AG04449 (cell line): ENCODE measurements around the gene TAP1.

ENCODE experiments used
- CTCF ChIA-PET: fragments of 350-600 bp; formaldehyde crosslinking; extraction: SDS; loops from one replicate; lab custom pipeline; 2021; ENCODE audit warnings: antibody characterized with exemption; lab: Yijun Ruan, JAX
- POLR2A ChIA-PET: fragments of 400-600, 350-600 bp; formaldehyde crosslinking; extraction: SDS; loops from one replicate; lab custom pipeline; 2020; ENCODE audit warnings: antibody characterized with exemption, inconsistent platforms; lab: Yijun Ruan, JAX
- DNase-seq: peaks from one replicate; pipeline ENCODE4 v3.0.0-alpha.2; 2010; ENCODE audit warnings: low read depth, low spot score
- H3K4me3 ChIP-seq: 2 replicates; pipeline ENCODE4 v1.5.1; 2011; ENCODE audit warnings: low read depth, mild to moderate bottlenecking, control low read depth, low read length
- TF ChIP-seq, protein P1 (sequence below): IDR thresholded peaks from one replicate; pipeline ENCODE4 v1.5.1; 2011; ENCODE audit warnings: mild to moderate bottlenecking, moderate library complexity, low read length, control low read depth, inconsistent platforms; ENCODE audit not compliant: insufficient read depth; ENCODE audit errors: missing control alignments

Gene TAP1

DNA sequence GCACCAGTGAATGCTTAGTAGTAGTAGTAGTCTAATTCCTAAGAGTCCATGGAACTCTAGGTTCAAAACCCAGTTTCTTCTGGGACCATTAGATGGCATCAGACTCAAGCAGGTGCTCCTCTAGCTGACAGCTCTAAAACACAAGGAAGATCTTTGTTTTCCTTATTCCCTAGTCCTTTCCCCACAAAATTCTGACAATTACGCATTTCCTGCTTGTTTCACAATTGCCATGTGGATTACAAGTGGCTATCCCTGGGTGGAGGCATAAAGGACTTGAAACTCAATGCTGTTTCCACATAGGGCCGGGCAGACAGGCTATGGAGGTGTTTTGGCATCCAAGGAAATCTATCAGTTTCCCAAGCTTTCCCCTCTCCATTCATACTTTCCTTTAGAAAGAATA, 27.5 kb downstream of the TAP1 start:
- POLR2A ChIA-PET: no interaction called here

DNA sequence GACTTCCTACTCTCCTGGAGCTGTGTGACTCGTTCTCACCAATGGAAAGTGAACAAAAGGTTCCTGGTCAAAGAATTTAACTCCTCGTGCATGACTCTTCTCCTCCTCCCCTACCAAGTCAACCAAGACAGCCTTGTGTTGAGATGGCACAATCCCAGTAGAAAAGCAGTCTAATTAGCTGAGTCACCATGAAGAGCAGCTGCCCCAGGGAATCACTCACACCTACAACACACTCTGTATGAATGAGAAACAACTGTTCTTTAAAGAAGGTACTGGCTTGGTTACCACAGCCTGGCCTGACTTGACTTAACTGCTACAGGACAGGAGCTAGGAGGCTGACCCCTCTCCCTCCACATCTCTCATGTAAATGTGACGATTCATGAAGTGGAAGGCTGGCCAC, 33.8 kb downstream of the TAP1 start:
- POLR2A ChIA-PET: interaction anchor here (0.7 kb wide), 1 partner anchor 34 kb away, joined by 3 read pairs; the partner anchor contains the start of genes PSMB9 and TAP1
- no peak overlapping the region for H3K4me3 ChIP-seq
- TF ChIP-seq, protein P1, sequence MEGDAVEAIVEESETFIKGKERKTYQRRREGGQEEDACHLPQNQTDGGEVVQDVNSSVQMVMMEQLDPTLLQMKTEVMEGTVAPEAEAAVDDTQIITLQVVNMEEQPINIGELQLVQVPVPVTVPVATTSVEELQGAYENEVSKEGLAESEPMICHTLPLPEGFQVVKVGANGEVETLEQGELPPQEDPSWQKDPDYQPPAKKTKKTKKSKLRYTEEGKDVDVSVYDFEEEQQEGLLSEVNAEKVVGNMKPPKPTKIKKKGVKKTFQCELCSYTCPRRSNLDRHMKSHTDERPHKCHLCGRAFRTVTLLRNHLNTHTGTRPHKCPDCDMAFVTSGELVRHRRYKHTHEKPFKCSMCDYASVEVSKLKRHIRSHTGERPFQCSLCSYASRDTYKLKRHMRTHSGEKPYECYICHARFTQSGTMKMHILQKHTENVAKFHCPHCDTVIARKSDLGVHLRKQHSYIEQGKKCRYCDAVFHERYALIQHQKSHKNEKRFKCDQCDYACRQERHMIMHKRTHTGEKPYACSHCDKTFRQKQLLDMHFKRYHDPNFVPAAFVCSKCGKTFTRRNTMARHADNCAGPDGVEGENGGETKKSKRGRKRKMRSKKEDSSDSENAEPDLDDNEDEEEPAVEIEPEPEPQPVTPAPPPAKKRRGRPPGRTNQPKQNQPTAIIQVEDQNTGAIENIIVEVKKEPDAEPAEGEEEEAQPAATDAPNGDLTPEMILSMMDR: no peak
- DNase-seq: no peak
- CTCF ChIA-PET: interaction anchor here (0.9 to 3.6 kb wide), 4 partner anchors 19 to 49 kb away, joined by 3 to 21 read pairs (median 6); partner anchors contain the start of gene TAP2

More for the DNA sequence above, 27.5 kb downstream of the TAP1 start:
- H3K4me3 ChIP-seq: no peak overlapping the region
- CTCF ChIA-PET: interaction anchor here (0.8 to 6.2 kb wide), 10 partner anchors 9 to 571 kb away, joined by 3 to 91 read pairs (median 6); partner anchors contain the start of genes HLA-DMA, PSMB9, TAP1 and TAP2
- no peak for DNase-seq
- TF ChIP-seq, protein P1: peak; percentile 24

DNA sequence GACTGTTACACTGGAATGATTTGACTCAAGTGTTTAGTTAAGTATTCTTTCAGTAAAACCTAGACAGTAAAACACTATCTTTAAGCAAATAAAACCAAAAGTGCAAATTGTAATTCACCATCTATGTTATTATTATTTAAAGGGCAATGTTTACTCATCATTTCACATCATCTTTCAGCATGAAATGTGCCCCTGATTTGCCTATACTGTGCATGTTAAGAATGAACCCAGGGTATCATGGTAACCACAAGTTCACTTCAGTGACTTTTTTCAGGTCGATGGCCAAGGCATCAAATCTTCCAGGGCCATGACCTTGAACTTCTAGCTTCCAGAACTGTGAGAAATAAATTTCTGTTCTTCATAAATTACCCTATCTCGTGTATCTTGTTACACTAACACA, 34.6 kb downstream of the TAP1 start:
- ChIA-PET CTCF (interaction anchor here (3.6 kb wide), 1 partner anchor 50 kb away, joined by 21 read pairs; no protein-coding TSS in a partner anchor), POLR2A (no interaction called here)

DNA sequence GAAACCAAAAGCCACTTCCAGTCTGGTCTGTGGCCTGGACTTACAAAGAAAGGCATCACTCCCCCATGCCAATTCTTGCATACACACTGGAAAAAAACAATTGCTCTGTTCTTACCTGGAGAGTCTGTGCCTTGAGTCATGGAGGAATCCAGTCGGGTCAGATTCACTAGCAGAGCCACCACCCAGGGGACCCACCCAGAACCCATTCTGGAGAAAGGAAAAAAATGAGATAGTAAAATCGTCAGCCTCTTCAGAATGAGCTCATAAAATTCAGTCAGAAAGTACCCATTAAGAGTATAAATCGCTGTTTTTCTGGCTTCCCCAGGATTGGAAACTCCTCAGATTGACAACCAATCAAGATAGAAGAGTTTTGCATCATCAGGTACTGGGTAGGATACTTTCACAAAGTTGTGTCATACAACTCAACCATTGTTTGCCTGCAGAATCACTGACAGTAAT, 36.7 kb downstream of the TAP1 start, which contains the start of gene HLA-DOB:
TSS of gene HLA-DOB (minus strand) at position 257 of the 459 bp plus-strand sequence. CDS start at position 206, 51 bp downstream.
- POLR2A ChIA-PET: no interaction called here
- CTCF ChIA-PET: no interaction called here
- no peak within 1 kb of the TSS for H3K4me3 ChIP-seq
- TF ChIP-seq, protein P1: no peak
- DNase-seq: no peak

More for the DNA sequence above, 34.6 kb downstream of the TAP1 start:
- no peak for DNase-seq
- H3K4me3 ChIP-seq: no peak overlapping the region
- TF ChIP-seq, protein P1: no peak

DNA sequence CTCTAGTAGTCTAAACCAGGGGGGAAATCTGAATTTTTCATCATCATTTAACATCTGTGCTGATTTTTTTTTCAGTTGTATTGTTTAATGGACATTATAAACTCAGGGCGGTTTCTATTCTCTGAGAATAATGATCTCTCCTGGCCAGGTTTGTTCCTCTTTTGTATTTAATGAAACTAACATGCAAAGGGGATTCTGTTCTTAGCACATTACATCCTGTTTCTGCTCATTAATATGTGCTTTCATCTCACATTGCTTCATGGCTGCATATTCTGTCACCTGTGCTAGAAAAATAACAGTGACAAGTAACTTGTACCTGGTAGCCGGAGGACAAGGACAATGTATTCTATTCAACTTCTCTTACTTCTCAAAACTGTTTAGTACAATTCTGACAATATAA, 37.5 kb downstream of the TAP1 start:
- ChIA-PET CTCF (no interaction called here), POLR2A (no interaction called here)
- no peak overlapping the region for H3K4me3 ChIP-seq
- TF ChIP-seq, protein P1: no peak
- DNase-seq: no peak

DNA sequence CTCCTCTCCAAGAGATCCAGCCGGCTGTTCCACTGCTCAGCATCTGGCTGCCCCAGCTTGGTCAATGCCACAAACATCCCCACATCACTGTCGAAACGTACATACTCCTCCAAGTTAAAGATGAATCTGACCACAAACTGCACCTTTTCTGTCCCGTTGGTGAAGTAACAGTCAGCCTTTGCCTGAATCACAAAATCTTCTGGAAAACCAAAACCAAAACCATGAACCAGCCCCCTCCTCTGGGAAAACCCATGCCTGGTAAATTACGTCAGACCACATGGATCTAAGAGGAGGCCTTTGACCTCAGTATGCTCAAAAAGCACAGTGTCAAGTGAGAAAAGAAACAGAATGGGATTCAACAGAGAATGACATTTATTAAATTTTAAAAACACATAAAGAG, 38.4 kb downstream of the TAP1 start:
- CTCF ChIA-PET: interaction anchor here (1.5 kb wide), 1 partner anchor 24 kb away, joined by 5 read pairs; the partner anchor contains the start of gene TAP2

More for the DNA sequence above, 38.4 kb downstream of the TAP1 start:
- DNase-seq: no peak
- POLR2A ChIA-PET: no interaction called here
- H3K4me3 ChIP-seq: no peak overlapping the region
- TF ChIP-seq, protein P1: no peak
